ENCODE measurements around the gene TBC1D24.
A peak's percentile ranks its signal among the peaks of the same experiment; 100 is the strongest.
"Not testable (repeated sequence)": the region's sequence is repeated elsewhere in the genome, so short reads cannot be mapped to it uniquely, and the experiment has no call there.

The TBC1D24 gene

GRCh38 chr16:2429034-2429770, 45.7 kb upstream of the TBC1D24 start, which contains the start of gene CCNF:
TSS of gene CCNF (plus strand) at chr16:2429447. CDS start at chr16:2429482, 35 bp downstream.
- peak; percentile 77 for DNase-seq (ENCODE audit: low read depth)
- TF ChIP-seq CTCF (IDR thresholded peaks at IDR 0.05; ENCODE audit: control insufficient read depth, extremely low read depth, insufficient read depth), result 0 out of 2 replicates have a peak, but pooled peaks have one; percentile 1

GRCh38 chr16:2429771-2430663, 44.9 kb upstream of the TBC1D24 start:
- TF ChIP-seq CTCF (IDR thresholded peaks at IDR 0.05; ENCODE audit: control insufficient read depth, extremely low read depth, insufficient read depth), result peak; percentile 55
- H3K4me3 ChIP-seq (ENCODE audit: low read depth, low read length), result peak overlapping the region; percentile 78
- peak; percentile 54 for DNase-seq (ENCODE audit: low read depth)

More at GRCh38 chr16:2429034-2429770, 45.7 kb upstream of the TBC1D24 start, which contains the start of gene CCNF:
- peak within 1 kb of the TSS; percentile 78 for H3K4me3 ChIP-seq (ENCODE audit: low read depth, low read length)

- no peak for TF ChIP-seq CTCF (IDR thresholded peaks at IDR 0.05; ENCODE audit: control insufficient read depth, extremely low read depth, insufficient read depth)
- no peak for DNase-seq (ENCODE audit: low read depth)
- no peak overlapping the region for H3K4me3 ChIP-seq (ENCODE audit: low read depth, low read length)
Observed at GRCh38 chr16:2432286-2432685, 42.6 kb upstream of the TBC1D24 start.

- H3K4me3 ChIP-seq (ENCODE audit: low read depth, low read length), result no peak overlapping the region
- DNase-seq (ENCODE audit: low read depth), result no peak
- TF ChIP-seq CTCF (IDR thresholded peaks at IDR 0.05; ENCODE audit: control insufficient read depth, extremely low read depth, insufficient read depth), result no peak
Observed at GRCh38 chr16:2432801-2433505, 42.0 kb upstream of the TBC1D24 start.

- DNase-seq (ENCODE audit: low read depth); H3K4me3 ChIP-seq (ENCODE audit: low read depth, low read length): not testable (repeated sequence)
Observed at GRCh38 chr16:2435236-2435635, 39.7 kb upstream of the TBC1D24 start.

- no peak for DNase-seq (ENCODE audit: low read depth)
- TF ChIP-seq CTCF (IDR thresholded peaks at IDR 0.05; ENCODE audit: control insufficient read depth, extremely low read depth, insufficient read depth), result no peak
- H3K4me3 ChIP-seq (ENCODE audit: low read depth, low read length), result no peak overlapping the region
Observed at GRCh38 chr16:2436110-2436509, 38.8 kb upstream of the TBC1D24 start.
